OCI-LY3 (cell line): ENCODE data around the gene RANBP3L.
"Not testable (repeated sequence)": the region's sequence is repeated elsewhere in the genome, so short reads cannot be mapped to it uniquely, and the experiment has no call there.

Experiments used
- H2AFZ ChIP-seq: fragments of 200-600, 300-600 bp; shearing (Covaris generic); 2 replicates; pipeline ENCODE4 v1.6.0; 2014; ENCODE audit warnings: antibody characterized with exemption, low read depth, low read length
- H3K27ac ChIP-seq: fragments of 200-600, 300-600 bp; sonication (generic); 2 replicates; pipeline ENCODE4 v1.5.1; 2014; ENCODE audit warnings: mild to moderate bottlenecking, low read length, moderate library complexity, mixed read lengths
- H3K27me3 ChIP-seq: fragments of 200-600, 300-600 bp; sonication (generic); 2 replicates; pipeline ENCODE4 v1.6.1; 2014; ENCODE audit warnings: low read depth, low read length, mixed read lengths
- H3K36me3 ChIP-seq: fragments of 200-600, 300-600 bp; sonication (generic); replicated peaks from 2 replicates; pipeline ENCODE3; 2014; ENCODE audit warnings: low read depth, low read length, mixed read lengths
- H3K4me1 ChIP-seq: fragments of 300-600, 200-600 bp; sonication (generic); 2 replicates; pipeline ENCODE4 v1.6.1; 2014; ENCODE audit warnings: low read length, mixed read lengths
- H3K4me2 ChIP-seq: fragments of 200-600, 300-600 bp; sonication (generic); 2 replicates; pipeline ENCODE4 v1.6.1; 2014; ENCODE audit warnings: low read length, mixed read lengths
- H3K4me3 ChIP-seq: fragments of 300-600, 200-600 bp; sonication (generic); 2 replicates; pipeline ENCODE4 v1.5.1; 2014; ENCODE audit warnings: antibody characterized with exemption, mild to moderate bottlenecking, low read length, moderate library complexity
- H3K79me2 ChIP-seq: fragments of 300-600, 200-600 bp; shearing (Covaris generic); 2 replicates; pipeline ENCODE4 v1.6.1; 2014; ENCODE audit warnings: mild to moderate bottlenecking, low read length, mixed read lengths
- H3K9ac ChIP-seq: fragments of 300-600, 200-600 bp; shearing (Covaris generic); 2 replicates; pipeline ENCODE4 v1.6.0; 2014; ENCODE audit warnings: mild to moderate bottlenecking, low read length, moderate library complexity
- H3K9me3 ChIP-seq: fragments of 200-600, 300-600 bp; shearing (Covaris generic); 2 replicates; pipeline ENCODE4 v1.6.1; 2014; ENCODE audit warnings: low read length, mixed read lengths; ENCODE audit not compliant: insufficient read depth
- H4K20me1 ChIP-seq: fragments of 200-600, 300-600 bp; sonication (generic); 2 replicates; pipeline ENCODE4 v1.6.1; 2016; ENCODE audit warnings: low read length, mixed read lengths; ENCODE audit not compliant: insufficient read depth
- EZH2phosphoT487 ChIP-seq: fragments of 200-600 bp; shearing (Covaris generic); IDR thresholded peaks from 2 replicates; pipeline ENCODE4 v1.6.1; 2018; ENCODE audit warnings: antibody characterized with exemption, mixed run types, low read depth
- TF ChIP-seq, protein P1 (sequence below): fragments of 200-600, 300-600 bp; sonication (generic); IDR thresholded peaks from 2 replicates; pipeline ENCODE4 v1.5.1; 2014; ENCODE audit warnings: antibody characterized with exemption, low read length, low read depth

The RANBP3L gene

DNA sequence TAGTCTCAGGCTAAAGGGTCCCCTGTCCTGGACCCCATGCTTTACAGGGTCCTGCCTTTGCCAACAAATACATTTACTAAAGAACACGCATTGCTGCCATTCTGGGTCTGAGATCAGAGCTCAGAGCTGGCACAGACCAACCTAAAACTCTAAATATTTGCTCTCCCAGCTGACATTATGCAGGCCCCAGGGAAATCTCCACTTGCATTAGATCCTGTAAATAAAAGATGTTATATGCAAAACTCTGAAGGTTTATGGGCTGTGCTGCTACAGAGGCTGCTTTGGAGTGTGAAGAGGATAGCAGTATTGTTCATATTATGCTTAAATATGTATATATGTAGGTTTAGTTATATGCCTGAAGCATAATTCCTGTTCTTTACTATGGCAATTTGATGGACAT lies 35.9 kb upstream of the RANBP3L start:
- no peaks in the 10 kb centered on the region for H3K4me1 ChIP-seq
- no peak overlapping the region for H3K27ac ChIP-seq
- no peaks in the 10 kb centered on the region for H3K79me2 ChIP-seq
- H2AFZ ChIP-seq = no peak overlapping the region
- H3K4me3 ChIP-seq = no peak overlapping the region
- TF ChIP-seq, protein P1, sequence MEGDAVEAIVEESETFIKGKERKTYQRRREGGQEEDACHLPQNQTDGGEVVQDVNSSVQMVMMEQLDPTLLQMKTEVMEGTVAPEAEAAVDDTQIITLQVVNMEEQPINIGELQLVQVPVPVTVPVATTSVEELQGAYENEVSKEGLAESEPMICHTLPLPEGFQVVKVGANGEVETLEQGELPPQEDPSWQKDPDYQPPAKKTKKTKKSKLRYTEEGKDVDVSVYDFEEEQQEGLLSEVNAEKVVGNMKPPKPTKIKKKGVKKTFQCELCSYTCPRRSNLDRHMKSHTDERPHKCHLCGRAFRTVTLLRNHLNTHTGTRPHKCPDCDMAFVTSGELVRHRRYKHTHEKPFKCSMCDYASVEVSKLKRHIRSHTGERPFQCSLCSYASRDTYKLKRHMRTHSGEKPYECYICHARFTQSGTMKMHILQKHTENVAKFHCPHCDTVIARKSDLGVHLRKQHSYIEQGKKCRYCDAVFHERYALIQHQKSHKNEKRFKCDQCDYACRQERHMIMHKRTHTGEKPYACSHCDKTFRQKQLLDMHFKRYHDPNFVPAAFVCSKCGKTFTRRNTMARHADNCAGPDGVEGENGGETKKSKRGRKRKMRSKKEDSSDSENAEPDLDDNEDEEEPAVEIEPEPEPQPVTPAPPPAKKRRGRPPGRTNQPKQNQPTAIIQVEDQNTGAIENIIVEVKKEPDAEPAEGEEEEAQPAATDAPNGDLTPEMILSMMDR = no peak
- no peak for TF ChIP-seq EZH2phosphoT487
- H3K9ac ChIP-seq = no peak overlapping the region
- no peaks in the 10 kb centered on the region for H4K20me1 ChIP-seq
- H3K36me3 ChIP-seq = no peaks in the 10 kb centered on the region
- no peak overlapping the region for H3K4me2 ChIP-seq
- H3K9me3 ChIP-seq = no peaks in the 10 kb centered on the region
- no peaks in the 10 kb centered on the region for H3K27me3 ChIP-seq

DNA sequence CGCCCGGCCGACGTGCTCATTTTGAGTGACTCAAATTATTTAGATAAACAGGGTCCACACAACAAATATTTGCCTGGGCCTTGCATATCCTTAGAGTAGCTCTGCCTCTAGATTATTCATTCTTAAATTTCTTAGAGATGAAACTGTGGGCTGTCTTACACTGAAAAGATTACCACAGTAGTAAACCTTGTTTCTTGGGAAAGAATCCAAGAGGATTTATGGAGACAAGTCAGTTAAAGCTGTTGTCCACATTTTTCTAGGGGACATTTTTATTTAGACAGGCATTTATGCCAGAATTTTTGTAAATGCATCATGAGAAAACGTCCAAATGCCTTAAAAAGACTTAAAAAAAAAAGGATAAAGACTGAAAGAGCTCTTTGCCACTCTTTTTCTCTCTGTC lies 32.6 kb upstream of the RANBP3L start:
- Histone ChIP-seq H3K79me2 (no peaks in the 10 kb centered on the region), H3K9me3 (no peaks in the 10 kb centered on the region), H4K20me1 (no peaks in the 10 kb centered on the region), H3K36me3 (no peaks in the 10 kb centered on the region), H3K4me3 (no peak overlapping the region), H2AFZ (no peak overlapping the region), H3K4me2 (no peak overlapping the region), H3K4me1 (no peaks in the 10 kb centered on the region), H3K9ac (no peak overlapping the region), H3K27me3 (no peaks in the 10 kb centered on the region), H3K27ac (no peak overlapping the region)
- TF ChIP-seq, protein P1 = no peak
- TF ChIP-seq EZH2phosphoT487 = no peak

DNA sequence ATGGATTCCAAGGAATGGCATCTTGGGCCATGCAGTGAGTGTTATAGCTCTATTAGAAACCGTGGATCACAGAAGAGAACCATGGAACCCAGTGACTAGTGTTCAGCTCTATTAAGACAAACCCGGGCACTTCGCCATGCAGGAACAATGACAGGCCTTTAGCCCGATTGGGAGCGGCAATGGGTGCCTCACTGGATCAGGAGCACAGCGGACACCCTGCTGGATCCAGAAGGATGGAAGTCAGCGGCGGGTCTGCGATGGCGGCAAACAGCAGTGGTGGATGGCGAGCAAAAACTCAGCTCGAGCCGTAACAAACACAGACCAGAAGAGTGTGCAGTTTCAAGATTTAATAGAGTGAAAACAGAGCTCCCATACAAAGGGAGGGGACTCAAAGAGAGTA lies 31.0 kb upstream of the RANBP3L start:
- not testable (repeated sequence) for H3K4me2 ChIP-seq, H3K27ac ChIP-seq, H4K20me1 ChIP-seq, H3K36me3 ChIP-seq, H2AFZ ChIP-seq, H3K27me3 ChIP-seq, H3K4me1 ChIP-seq, H3K9ac ChIP-seq, H3K4me3 ChIP-seq, H3K9me3 ChIP-seq, H3K79me2 ChIP-seq

DNA sequence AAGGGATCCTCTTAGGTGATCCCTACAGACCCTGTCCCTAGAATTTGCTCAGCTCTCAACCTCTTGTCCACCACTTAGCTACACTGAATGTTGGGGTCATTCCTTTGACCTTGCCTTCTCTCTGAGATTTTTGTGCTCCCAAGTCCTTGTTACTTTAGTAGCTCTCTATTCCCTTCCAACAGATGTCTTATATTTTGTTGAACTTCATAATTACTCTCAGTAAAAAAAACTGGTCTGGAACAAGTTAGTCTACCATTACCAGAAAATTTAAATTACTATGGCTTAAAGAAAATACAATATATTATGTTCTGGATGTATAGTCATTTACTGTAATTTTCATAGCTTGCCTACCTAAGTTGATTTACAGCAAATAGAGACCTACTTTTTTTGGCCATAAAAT lies 23.5 kb upstream of the RANBP3L start:
- Histone ChIP-seq H3K4me2 (no peak overlapping the region), H3K4me1 (no peaks in the 10 kb centered on the region), H2AFZ (no peak overlapping the region), H3K27me3 (no peaks in the 10 kb centered on the region), H3K9ac (no peak overlapping the region), H3K27ac (no peak overlapping the region), H3K36me3 (no peaks in the 10 kb centered on the region), H3K79me2 (no peaks in the 10 kb centered on the region), H4K20me1 (no peaks in the 10 kb centered on the region), H3K9me3 (no peaks in the 10 kb centered on the region), H3K4me3 (no peak overlapping the region)
- TF ChIP-seq EZH2phosphoT487 = no peak
- TF ChIP-seq, protein P1 = no peak
